H9 (cell line): Measurements from ENCODE around the gene FAT1. TPM values are rescaled to one million over a fixed set of nuclear protein-coding genes. Genes with fewer than 3 reads are reported as not detected.
A peak's percentile ranks its signal among the peaks of the same experiment; 100 is the strongest.

Source experiments
- DNase-seq: peaks from one replicate; pipeline ENCODE4 v3.0.0-alpha.2; 2017
- H2AFZ ChIP-seq: one replicate; pipeline ENCODE4 v1.6.1; 2013; ENCODE audit warnings: mild to moderate bottlenecking, low read length, control low read depth, moderate library complexity
- H2AK5ac ChIP-seq: 2 replicates; pipeline ENCODE4 v1.6.1; 2013; ENCODE audit warnings: low read length, control low read depth, mixed read lengths; ENCODE audit not compliant: insufficient read length
- H2BK120ac ChIP-seq: one replicate; pipeline ENCODE4 v1.6.1; 2013; ENCODE audit warnings: low read depth, mild to moderate bottlenecking, low read length, control low read depth, inconsistent platforms; ENCODE audit not compliant: poor library complexity, severe bottlenecking
- H2BK12ac ChIP-seq: 2 replicates; pipeline ENCODE4 v1.6.1; 2013; ENCODE audit warnings: low read length, control low read depth, mixed read lengths, low read depth; ENCODE audit not compliant: insufficient read length
- H2BK15ac ChIP-seq: 2 replicates; pipeline ENCODE4 v1.6.1; 2013; ENCODE audit warnings: low read depth, low read length, control low read depth
- H2BK20ac ChIP-seq: one replicate; pipeline ENCODE4 v1.6.1; 2013; ENCODE audit warnings: low read depth, mild to moderate bottlenecking, low read length, control low read depth, inconsistent platforms; ENCODE audit not compliant: poor library complexity, severe bottlenecking
- H2BK5ac ChIP-seq: 2 replicates; pipeline ENCODE4 v1.6.1; 2013; ENCODE audit warnings: low read length, control low read depth, mixed read lengths; ENCODE audit not compliant: insufficient read length
- H3K14ac ChIP-seq: 2 replicates; pipeline ENCODE4 v1.6.1; 2013; ENCODE audit warnings: low read length, control low read depth; ENCODE audit not compliant: insufficient read depth
- H3K18ac ChIP-seq: 2 replicates; pipeline ENCODE4 v1.6.1; 2013; ENCODE audit warnings: low read depth, mild to moderate bottlenecking, mixed read lengths, low read length, control low read depth; ENCODE audit not compliant: insufficient read length
- H3K23ac ChIP-seq: 2 replicates; pipeline ENCODE4 v1.6.1; 2013; ENCODE audit warnings: low read length, control low read depth, mixed read lengths, low read depth; ENCODE audit not compliant: insufficient read length
- H3K23me2 ChIP-seq: 2 replicates; pipeline ENCODE4 v1.6.1; 2013; ENCODE audit warnings: low read depth, mild to moderate bottlenecking, mixed read lengths, low read length, control low read depth; ENCODE audit not compliant: insufficient read length, poor library complexity, severe bottlenecking
- H3K27ac ChIP-seq: 2 replicates; pipeline ENCODE4 v1.5.1; 2013; ENCODE audit warnings: low read length, control low read depth, mixed read lengths, low read depth; ENCODE audit not compliant: insufficient read length
- H3K27me3 ChIP-seq: 2 replicates; pipeline ENCODE4 v1.6.1; 2013; ENCODE audit warnings: low read length, control low read depth, inconsistent platforms; ENCODE audit not compliant: insufficient read depth
- H3K4ac ChIP-seq: 2 replicates; pipeline ENCODE4 v1.6.1; 2013; ENCODE audit warnings: low read depth, mild to moderate bottlenecking, control low read depth, inconsistent platforms, low read length, moderate library complexity
- H3K4me1 ChIP-seq: 2 replicates; pipeline ENCODE4 v1.6.1; 2013; ENCODE audit warnings: low read length, control low read depth, inconsistent platforms; ENCODE audit not compliant: insufficient read depth
- H3K4me2 ChIP-seq: 2 replicates; pipeline ENCODE4 v1.6.1; 2013; ENCODE audit warnings: low read length, control low read depth, mixed read lengths; ENCODE audit not compliant: insufficient read length, insufficient read depth
- H3K56ac ChIP-seq: 2 replicates; pipeline ENCODE4 v1.6.1; 2013; ENCODE audit warnings: low read depth, mild to moderate bottlenecking, mixed read lengths, low read length, control low read depth; ENCODE audit not compliant: insufficient read length
- H3K79me1 ChIP-seq: 2 replicates; pipeline ENCODE4 v1.6.1; 2013; ENCODE audit warnings: low read depth, mild to moderate bottlenecking, moderate library complexity, low read length, control low read depth, inconsistent platforms; ENCODE audit not compliant: insufficient read depth, poor library complexity, severe bottlenecking
- H3K79me2 ChIP-seq: 2 replicates; pipeline ENCODE4 v1.6.1; 2013; ENCODE audit warnings: low read length, control low read depth, inconsistent platforms; ENCODE audit not compliant: insufficient read depth
- H3K9ac ChIP-seq: 2 replicates; pipeline ENCODE4 v1.6.1; 2013; ENCODE audit warnings: low read length, control low read depth, mixed read lengths; ENCODE audit not compliant: insufficient read length; ENCODE audit errors: extremely low read depth
- H3K9me3 ChIP-seq: one replicate; pipeline ENCODE4 v1.6.1; 2013; ENCODE audit warnings: low read depth, low read length, inconsistent platforms; ENCODE audit not compliant: control insufficient read depth
- H3T11ph ChIP-seq: one replicate; pipeline ENCODE4 v1.6.1; 2013; ENCODE audit warnings: mild to moderate bottlenecking, low read length, control low read depth, inconsistent platforms
- H4K20me1 ChIP-seq: one replicate; pipeline ENCODE4 v1.6.1; 2013; ENCODE audit not compliant: control insufficient read depth, insufficient read length, insufficient read depth
- H4K5ac ChIP-seq: 2 replicates; pipeline ENCODE4 v1.6.1; 2013; ENCODE audit warnings: low read depth, mild to moderate bottlenecking, mixed read lengths, low read length, control low read depth; ENCODE audit not compliant: insufficient read length
- H4K8ac ChIP-seq: replicated peaks from 2 replicates; pipeline ENCODE4 v1.6.1; 2013; ENCODE audit warnings: low read length, control low read depth, mixed read lengths, low read depth; ENCODE audit not compliant: insufficient read length
- H4K91ac ChIP-seq: 2 replicates; pipeline ENCODE4 v1.6.1; 2013; ENCODE audit warnings: low read depth, mild to moderate bottlenecking, moderate library complexity, mixed read lengths, low read length, control low read depth; ENCODE audit not compliant: insufficient read length
- H3K27ac Mint-ChIP-seq, 3 experiments: 2 replicates in 2 of 3; 3 replicates in 1 of 3; pipeline ENCODE4 v1.8.0; 2020 to 2021; ENCODE audit warnings: mixed read lengths in 3 of 3, mild to moderate bottlenecking in 1 of 3, moderate library complexity in 1 of 3
- H3K27me3 Mint-ChIP-seq: 2 replicates; pipeline ENCODE4 v1.8.0; 2021; ENCODE audit warnings: low read depth, mild to moderate bottlenecking, moderate library complexity, mixed read lengths
- H3K36me3 Mint-ChIP-seq, 3 experiments: 2 replicates in 2 of 3; 3 replicates in 1 of 3; pipeline ENCODE4 v1.8.0; 2020 to 2021; ENCODE audit warnings: low read depth in 3 of 3, mixed read lengths in 3 of 3; ENCODE audit not compliant: insufficient read depth in 1 of 3
- H3K4me1 Mint-ChIP-seq, 2 experiments: 2 replicates each; pipeline ENCODE4 v1.8.0; 2020; ENCODE audit warnings: mixed read lengths in 2 of 2
- H3K4me3 Mint-ChIP-seq, 2 experiments: 2 replicates in 1 of 2; 3 replicates in 1 of 2; pipeline ENCODE4 v1.8.0; 2020 to 2021; ENCODE audit warnings: mild to moderate bottlenecking in 2 of 2, mixed read lengths in 2 of 2, moderate library complexity in 1 of 2
- H3K9me3 Mint-ChIP-seq, 2 experiments: 2 replicates in 1 of 2; 3 replicates in 1 of 2; pipeline ENCODE4 v1.8.0; 2020; ENCODE audit warnings: mild to moderate bottlenecking in 2 of 2, mixed read lengths in 2 of 2, moderate library complexity in 1 of 2
- WGBS: extraction: QIAGEN DNeasy Blood & Tissue Kit; methylation state at CpG from one replicate; pipeline ENCODE4 v1.1.7; 2013; ENCODE audit warnings: missing lambda C conversion rate, low lambda C conversion rate, mixed read lengths; ENCODE audit not compliant: insufficient read length; ENCODE audit errors: extremely low coverage; 5-methylcytosine and 5-hydroxymethylcytosine counted together
- total RNA-seq: library from RNA; stranded (reverse); gene quantifications from 2 replicates; pipeline ENCODE4 v1.2.1, GENCODE V29; 2021
- TF ChIP-seq, protein P1 (sequence below): fragments of 200-600 bp; sonication (generic); conservative IDR thresholded peaks from 3 replicates; pipeline ENCODE4 v1.8.0; 2021; ENCODE audit warnings: antibody characterized with exemption, mild to moderate bottlenecking

Gene FAT1
- total RNA-seq, 1 experiment from 2014 or later, result 173 TPM

DNA sequence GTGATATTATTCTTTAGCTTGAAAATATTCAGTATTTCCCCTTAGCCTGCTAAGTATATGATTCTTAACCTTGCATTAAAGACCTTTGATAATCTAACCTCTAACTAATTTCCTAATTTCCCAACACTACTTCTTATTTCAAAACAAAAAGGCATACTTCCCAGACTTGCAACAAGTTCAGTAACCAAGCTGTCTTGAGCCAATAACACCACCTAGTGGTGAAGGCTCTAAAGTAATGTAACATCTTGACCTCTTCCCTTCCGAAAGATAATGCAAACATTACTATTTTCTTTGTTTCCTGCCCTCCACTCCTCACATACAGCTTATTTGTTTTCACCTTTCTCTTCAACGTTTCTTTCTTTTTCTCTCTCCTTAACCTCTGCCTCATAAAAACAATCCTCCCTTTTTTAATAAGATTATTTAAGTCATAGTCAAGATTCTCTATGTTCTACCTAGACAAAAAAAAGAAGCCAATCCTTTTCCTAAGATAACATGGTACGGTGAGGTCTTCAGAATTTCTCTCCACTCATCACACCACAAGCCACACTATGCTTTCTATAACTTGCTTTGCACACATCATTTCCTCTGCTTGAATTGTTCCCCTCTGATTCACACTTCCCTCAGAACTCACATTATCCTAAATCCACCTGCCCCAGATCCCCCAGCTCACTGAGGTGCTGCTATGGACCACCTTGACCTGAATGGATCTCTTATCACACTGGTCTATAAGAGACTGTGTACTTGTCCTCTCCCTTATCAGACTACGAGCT lies 3.5 kb downstream of the FAT1 start:
- TF ChIP-seq, protein P1, sequence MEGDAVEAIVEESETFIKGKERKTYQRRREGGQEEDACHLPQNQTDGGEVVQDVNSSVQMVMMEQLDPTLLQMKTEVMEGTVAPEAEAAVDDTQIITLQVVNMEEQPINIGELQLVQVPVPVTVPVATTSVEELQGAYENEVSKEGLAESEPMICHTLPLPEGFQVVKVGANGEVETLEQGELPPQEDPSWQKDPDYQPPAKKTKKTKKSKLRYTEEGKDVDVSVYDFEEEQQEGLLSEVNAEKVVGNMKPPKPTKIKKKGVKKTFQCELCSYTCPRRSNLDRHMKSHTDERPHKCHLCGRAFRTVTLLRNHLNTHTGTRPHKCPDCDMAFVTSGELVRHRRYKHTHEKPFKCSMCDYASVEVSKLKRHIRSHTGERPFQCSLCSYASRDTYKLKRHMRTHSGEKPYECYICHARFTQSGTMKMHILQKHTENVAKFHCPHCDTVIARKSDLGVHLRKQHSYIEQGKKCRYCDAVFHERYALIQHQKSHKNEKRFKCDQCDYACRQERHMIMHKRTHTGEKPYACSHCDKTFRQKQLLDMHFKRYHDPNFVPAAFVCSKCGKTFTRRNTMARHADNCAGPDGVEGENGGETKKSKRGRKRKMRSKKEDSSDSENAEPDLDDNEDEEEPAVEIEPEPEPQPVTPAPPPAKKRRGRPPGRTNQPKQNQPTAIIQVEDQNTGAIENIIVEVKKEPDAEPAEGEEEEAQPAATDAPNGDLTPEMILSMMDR, result peak; percentile 91
- no peak overlapping the region for H3K4me2 ChIP-seq

More for the DNA sequence above, 3.5 kb downstream of the FAT1 start:
- Histone ChIP-seq H4K91ac (no peak overlapping the region), H3K18ac (no peak overlapping the region), H3K27me3 (no peaks in the 10 kb centered on the region), H3K4ac (no peak overlapping the region), H4K5ac (no peak overlapping the region), H3K23me2 (peaks cover 5% of the 10 kb centered on the region), H4K20me1 (no peaks in the 10 kb centered on the region), H3K79me2 (peaks cover 22% of the 10 kb centered on the region), H2BK12ac (no peak overlapping the region), H4K8ac (no peak overlapping the region), H3K23ac (no peak overlapping the region), H3K79me1 (peaks cover 2% of the 10 kb centered on the region), H2AFZ (no peak overlapping the region), H2BK120ac (no peak overlapping the region), H2BK5ac (no peak overlapping the region), H3K9ac (no peak overlapping the region), H3K9me3 (no peaks in the 10 kb centered on the region), H2BK15ac (no peak overlapping the region), H2BK20ac (no peak overlapping the region), H3K27ac (no peak overlapping the region), H3K4me1 (no peaks in the 10 kb centered on the region), H3K56ac (no peak overlapping the region), H3T11ph (no peak overlapping the region), H2AK5ac (no peak overlapping the region), H3K14ac (no peak overlapping the region)
- H3K9me3 Mint-ChIP-seq, result peaks cover 0 to 7% of the 10 kb centered on the region in 2 experiments; a peak in 1 of 5 replicates
- no peaks in the 10 kb centered on the region; the same call in 1 of the 2 replicates for H3K27me3 Mint-ChIP-seq
- no peak overlapping the region for H3K27ac Mint-ChIP-seq
- DNase-seq, result no peak
- peaks cover 44 to 49% of the 10 kb centered on the region in 2 experiments for H3K4me1 Mint-ChIP-seq
- no peak overlapping the region for H3K4me3 Mint-ChIP-seq
- WGBS, result 100% methylated on average over 1 of the region's 4 CpGs
- peaks cover 0 to 23% (median 17%) of the 10 kb centered on the region in 3 experiments; a peak in 5 of 7 replicates for H3K36me3 Mint-ChIP-seq
